IMR-90 (cell line): ENCODE measurements around the gene POFUT1. TPM values are rescaled to one million over a fixed set of nuclear protein-coding genes. Genes with fewer than 3 reads are reported as not detected.

Experiments
- ATAC-seq: fragments of 200-7000 bp; cut with Tn5 transposase; 2 replicates; pipeline ENCODE4 v1.9.1; 2020; ENCODE audit warnings: low read depth, mild to moderate bottlenecking, moderate library complexity
- BruUV-seq: library from RNA; stranded (reverse); fragments of 400-500 nt; replicated peaks from 2 replicates; lab custom pipeline; 2021; lab: Mats Ljungman, UMichigan
- CTCF ChIA-PET: fragments of 300-600 bp; formaldehyde crosslinking; extraction: SDS; loops from one replicate; lab custom pipeline; 2021; ENCODE audit warnings: antibody characterized with exemption; lab: Yijun Ruan, JAX
- POLR2A ChIA-PET: fragments of 300-600 bp; sonication (Branson Sonifier 250); formaldehyde crosslinking; loops from one replicate; lab custom pipeline; 2022; ENCODE audit warnings: antibody characterized with exemption; ENCODE audit not compliant: unreplicated experiment; lab: Charles Lee
- DNase-seq: peaks from one replicate; pipeline ENCODE4 v3.0.0; 2013
- H2AFZ ChIP-seq: replicated peaks from 2 replicates; pipeline ENCODE3; 2013; ENCODE audit warnings: low read length, mild to moderate bottlenecking; ENCODE audit not compliant: poor library complexity
- H2AK5ac ChIP-seq: 2 replicates; pipeline ENCODE4 v1.6.1; 2013; ENCODE audit warnings: low read depth, low read length, inconsistent platforms
- H2AK9ac ChIP-seq: replicated peaks from 2 replicates; pipeline ENCODE3; 2013; ENCODE audit warnings: mild to moderate bottlenecking, low read depth, low read length, moderate library complexity; ENCODE audit not compliant: poor library complexity
- H2BK120ac ChIP-seq: 2 replicates; pipeline ENCODE4 v1.6.1; 2013; ENCODE audit warnings: low read depth, low read length, inconsistent platforms
- H2BK15ac ChIP-seq: 3 replicates; pipeline ENCODE4 v1.6.1; 2013; ENCODE audit warnings: low read depth, low read length, inconsistent platforms
- H2BK20ac ChIP-seq: 2 replicates; pipeline ENCODE4 v1.6.1; 2013; ENCODE audit warnings: low read depth, mild to moderate bottlenecking, inconsistent platforms, low read length, moderate library complexity
- H2BK5ac ChIP-seq: 2 replicates; pipeline ENCODE4 v1.6.1; 2013; ENCODE audit warnings: mild to moderate bottlenecking, low read depth, low read length, inconsistent platforms; ENCODE audit not compliant: poor library complexity, severe bottlenecking
- H3K14ac ChIP-seq: replicated peaks from 2 replicates; pipeline ENCODE4 v1.6.1; 2013; ENCODE audit warnings: low read depth, low read length, inconsistent platforms
- H3K18ac ChIP-seq: 2 replicates; pipeline ENCODE4 v1.6.1; 2013; ENCODE audit warnings: low read depth, low read length, control low read depth
- H3K23ac ChIP-seq: 2 replicates; pipeline ENCODE4 v1.6.1; 2013; ENCODE audit warnings: low read depth, low read length, inconsistent platforms
- H3K27ac ChIP-seq: 2 replicates; pipeline ENCODE4 v1.5.1; 2013; ENCODE audit warnings: mild to moderate bottlenecking, control low read depth, low read length; ENCODE audit not compliant: insufficient read depth
- H3K27me3 ChIP-seq: 2 replicates; pipeline ENCODE4 v1.6.1; 2013; ENCODE audit warnings: low read length; ENCODE audit not compliant: control insufficient read depth, insufficient read depth
- H3K36me3 ChIP-seq: 2 replicates; pipeline ENCODE4 v1.6.1; 2013; ENCODE audit warnings: low read length, mixed read lengths; ENCODE audit not compliant: control insufficient read depth, insufficient read depth
- H3K4ac ChIP-seq: 2 replicates; pipeline ENCODE4 v1.6.1; 2013; ENCODE audit warnings: low read depth, low read length, inconsistent platforms
- H3K4me1 ChIP-seq: 2 replicates; pipeline ENCODE4 v1.6.1; 2013; ENCODE audit warnings: low read length, mixed read lengths; ENCODE audit not compliant: control insufficient read depth, insufficient read depth
- H3K4me2 ChIP-seq: 2 replicates; pipeline ENCODE4 v1.6.1; 2013; ENCODE audit warnings: low read depth, mild to moderate bottlenecking, control low read depth, low read length, moderate library complexity
- H3K4me3 ChIP-seq: 2 replicates; pipeline ENCODE4 v1.5.1; 2013; ENCODE audit warnings: low read depth, mild to moderate bottlenecking, control low read depth, low read length, moderate library complexity; ENCODE audit not compliant: insufficient read depth
- H3K56ac ChIP-seq: 2 replicates; pipeline ENCODE4 v1.6.1; 2013; ENCODE audit warnings: low read length, inconsistent platforms; ENCODE audit not compliant: insufficient read depth; ENCODE audit errors: extremely low read depth
- H3K79me1 ChIP-seq, 2 experiments: 2 replicates each; pipeline ENCODE4 v1.6.1; 2013; ENCODE audit warnings: low read length in 2 of 2, inconsistent platforms in 1 of 2, low read depth in 1 of 2
- H3K9ac ChIP-seq: 2 replicates; pipeline ENCODE4 v1.6.1; 2013; ENCODE audit warnings: low read depth, low read length, control low read depth
- H3K9me1 ChIP-seq: 2 replicates; pipeline ENCODE4 v1.6.1; 2013; ENCODE audit warnings: low read length, inconsistent platforms; ENCODE audit not compliant: insufficient read depth
- H3K9me3 ChIP-seq: 2 replicates; pipeline ENCODE4 v1.6.1; 2013; ENCODE audit warnings: low read length; ENCODE audit not compliant: control insufficient read depth, insufficient read depth
- H4K20me1 ChIP-seq: 2 replicates; pipeline ENCODE4 v1.6.1; 2013; ENCODE audit warnings: low read length, inconsistent platforms; ENCODE audit not compliant: insufficient read depth
- H4K5ac ChIP-seq: 2 replicates; pipeline ENCODE4 v1.6.1; 2013; ENCODE audit warnings: mild to moderate bottlenecking, low read depth, low read length, control low read depth
- H4K8ac ChIP-seq, 2 experiments: 2 replicates each; pipeline ENCODE4 v1.6.1; 2013; ENCODE audit warnings: low read depth in 2 of 2, low read length in 2 of 2, control low read depth in 1 of 2, inconsistent platforms in 1 of 2
- H4K91ac ChIP-seq: 2 replicates; pipeline ENCODE4 v1.6.1; 2013; ENCODE audit warnings: low read depth, low read length, inconsistent platforms; ENCODE audit not compliant: insufficient read depth
- BHLHE40 ChIP-seq: fragments of 150-350 bp; IDR thresholded peaks from 2 replicates; pipeline ENCODE4 v1.6.1; 2016; ENCODE audit warnings: mild to moderate bottlenecking, low read depth, low read length
- CEBPB ChIP-seq: IDR thresholded peaks from 2 replicates; pipeline ENCODE4 v1.6.1; 2012; ENCODE audit warnings: low read depth, low read length, improper control_type of control experiment
- MAZ ChIP-seq: IDR thresholded peaks from 2 replicates; pipeline ENCODE4 v1.6.1; 2012; ENCODE audit warnings: low read depth, mild to moderate bottlenecking, low read length, improper control_type of control experiment, moderate library complexity, borderline replicate concordance
- NFE2L2 ChIP-seq: fragments of 150-350 bp; IDR thresholded peaks from 2 replicates; pipeline ENCODE4 v1.6.1; 2016; ENCODE audit warnings: low read depth, mild to moderate bottlenecking, low read length
- POLR2A ChIP-seq: IDR thresholded peaks from 2 replicates; pipeline ENCODE4 v1.6.1; 2012; ENCODE audit warnings: mild to moderate bottlenecking, low read depth, low read length
- RCOR1 ChIP-seq: IDR thresholded peaks from 2 replicates; pipeline ENCODE4 v1.6.1; 2012; ENCODE audit warnings: mild to moderate bottlenecking, low read length, improper control_type of control experiment; ENCODE audit not compliant: insufficient replicate concordance
- RFX5 ChIP-seq: IDR thresholded peaks from 2 replicates; pipeline ENCODE4 v1.8.0; 2012; ENCODE audit warnings: low read depth, mild to moderate bottlenecking, low read length, moderate library complexity
- SMC3 ChIP-seq: fragments of 150-350 bp; IDR thresholded peaks from 2 replicates; pipeline ENCODE4 v1.6.1; 2016; ENCODE audit warnings: low read depth, mild to moderate bottlenecking, antibody characterized with exemption, low read length, moderate library complexity
- dilution Hi-C: fragments of 300-500 bp; cut with HindIII; formaldehyde crosslinking; loops from one replicate; pipeline ENCODE4 v1.14.3; 2018; ENCODE audit warnings: low sequenced_read_pairs; ENCODE audit not compliant: unreplicated experiment
- in situ Hi-C: fragments of 300-500 bp; cut with MboI; formaldehyde crosslinking; loops from 3 replicates; pipeline ENCODE4 v1.14.3; 2019; ENCODE audit warnings: low sequenced_read_pairs, inconsistent platforms, mixed read lengths
- intact Hi-C: fragments of 100-400 bp; cut with micrococcal nuclease; formaldehyde crosslinking; loops from 2 replicates; pipeline ENCODE4 v1.10.0; 2022
- polyA plus RNA-seq, 3 experiments: library from polyadenylated mRNA; depleted of rRNA; stranded (reverse); fragments of >200 nt; gene quantifications; 2 replicates each; pipeline ENCODE4 v1.2.3, GENCODE V29; 2012; ENCODE audit warnings: low replicate concordance in 1 of 3
- total RNA-seq: library from RNA; depleted of rRNA; stranded (reverse); fragments of >200 nt; gene quantifications from 2 replicates; pipeline ENCODE4 v1.2.3, GENCODE V29; 2012
- TF ChIP-seq, protein P1 (sequence below): conservative IDR thresholded peaks from 2 replicates; pipeline ENCODE4 v1.5.1; 2012; ENCODE audit warnings: mild to moderate bottlenecking, low read depth, low read length, improper control_type of control experiment

The POFUT1 gene
- total and polyA plus RNA-seq, 2 of the 4 experiments (the other 2 are of a cell fraction) = 25.5 to 41.1 TPM

DNA sequence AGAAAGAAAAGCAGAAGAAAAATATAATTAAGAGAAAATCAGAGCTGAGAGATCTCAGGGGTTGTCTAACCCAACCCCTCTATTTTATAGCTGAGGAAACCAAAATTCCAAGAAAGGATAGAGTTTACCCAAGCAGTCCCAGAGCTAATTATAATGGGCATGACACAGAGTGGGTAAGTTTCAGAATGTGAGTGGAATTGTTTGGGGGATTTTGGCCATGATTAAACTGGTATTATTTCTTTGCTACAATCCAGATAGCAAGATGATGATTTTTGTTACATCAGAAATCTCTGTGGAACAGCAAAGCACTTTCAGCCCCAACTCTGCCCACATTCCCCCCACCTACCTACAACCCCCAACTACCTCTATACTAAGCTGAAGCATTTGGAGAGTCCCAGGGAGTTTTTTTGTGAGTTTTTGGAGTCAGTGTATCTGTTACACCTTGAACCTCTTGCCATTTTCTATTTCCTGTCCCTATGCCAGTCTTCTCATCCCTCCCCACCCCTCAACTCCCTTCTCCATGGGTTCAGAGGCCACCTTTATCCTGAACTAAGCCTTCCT lies 24.7 kb downstream of the POFUT1 start:
- POLR2A ChIA-PET = no interaction called here
- no TSS peak for BruUV-seq

More for the DNA sequence above, 24.7 kb downstream of the POFUT1 start:
- Histone ChIP-seq H2BK20ac (no peak overlapping the region), H2AK5ac (no peak overlapping the region), H3K4ac (no peak overlapping the region), H3K56ac (no peak overlapping the region), H3K18ac (no peak overlapping the region), H4K91ac (no peak overlapping the region), H3K36me3 (peaks cover 53% of the 10 kb centered on the region), H2BK15ac (no peak overlapping the region), H3K27me3 (no peaks in the 10 kb centered on the region), H3K14ac (no peak overlapping the region), H3K9ac (no peak overlapping the region), H3K4me3 (no peak overlapping the region), H2BK120ac (no peak overlapping the region), H3K4me2 (no peak overlapping the region), H2AK9ac (no peak overlapping the region), H3K23ac (no peak overlapping the region), H2BK5ac (no peak overlapping the region), H3K27ac (no peak overlapping the region), H4K5ac (no peak overlapping the region), H3K4me1 (no peaks in the 10 kb centered on the region), H3K9me1 (no peaks in the 10 kb centered on the region), H3K79me1 (peaks cover 0 to 4% of the 10 kb centered on the region in 2 experiments; a peak in 1 of 4 replicates), H2AFZ (no peak overlapping the region), H4K20me1 (no peaks in the 10 kb centered on the region), H4K8ac (no peak overlapping the region), H3K9me3 (no peaks in the 10 kb centered on the region)
- in situ Hi-C loops (no loop called here), intact Hi-C loops (no loop called here), dilution Hi-C loops (no loop called here)
- ATAC-seq = no peak
- CTCF ChIA-PET = no interaction called here
- TF ChIP-seq SMC3 (no peak), RFX5 (no peak), MAZ (no peak), RCOR1 (no peak), CEBPB (no peak), BHLHE40 (no peak), POLR2A (no peak), NFE2L2 (no peak)
- TF ChIP-seq, protein P1, sequence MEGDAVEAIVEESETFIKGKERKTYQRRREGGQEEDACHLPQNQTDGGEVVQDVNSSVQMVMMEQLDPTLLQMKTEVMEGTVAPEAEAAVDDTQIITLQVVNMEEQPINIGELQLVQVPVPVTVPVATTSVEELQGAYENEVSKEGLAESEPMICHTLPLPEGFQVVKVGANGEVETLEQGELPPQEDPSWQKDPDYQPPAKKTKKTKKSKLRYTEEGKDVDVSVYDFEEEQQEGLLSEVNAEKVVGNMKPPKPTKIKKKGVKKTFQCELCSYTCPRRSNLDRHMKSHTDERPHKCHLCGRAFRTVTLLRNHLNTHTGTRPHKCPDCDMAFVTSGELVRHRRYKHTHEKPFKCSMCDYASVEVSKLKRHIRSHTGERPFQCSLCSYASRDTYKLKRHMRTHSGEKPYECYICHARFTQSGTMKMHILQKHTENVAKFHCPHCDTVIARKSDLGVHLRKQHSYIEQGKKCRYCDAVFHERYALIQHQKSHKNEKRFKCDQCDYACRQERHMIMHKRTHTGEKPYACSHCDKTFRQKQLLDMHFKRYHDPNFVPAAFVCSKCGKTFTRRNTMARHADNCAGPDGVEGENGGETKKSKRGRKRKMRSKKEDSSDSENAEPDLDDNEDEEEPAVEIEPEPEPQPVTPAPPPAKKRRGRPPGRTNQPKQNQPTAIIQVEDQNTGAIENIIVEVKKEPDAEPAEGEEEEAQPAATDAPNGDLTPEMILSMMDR = no peak
- DNase-seq = no peak
